M059J (cell line): Measurements from ENCODE around the gene BLM. TPM values are rescaled to one million over a fixed set of nuclear protein-coding genes. Genes with fewer than 3 reads are reported as not detected.
A peak's percentile ranks its signal among the peaks of the same experiment; 100 is the strongest.

Experiments used
- DNase-seq: peaks from one replicate; pipeline ENCODE4 v3.0.0-alpha.2; 2012; ENCODE audit warnings: low read depth
- total RNA-seq: library from RNA; depleted of rRNA; stranded (reverse); fragments of >200 nt; shearing (Covaris generic); gene quantifications from 2 replicates; pipeline ENCODE4 v1.2.3, GENCODE V29; 2014

BLM gene
- total RNA-seq, 1 experiment from 2014 or later: 9.0 TPM

GRCh38 chr15:90789462-90789861 is 72.3 kb downstream of the BLM start:
- no peak for DNase-seq

- no peak for DNase-seq
Measured at GRCh38 chr15:90790057-90790456, 72.9 kb downstream of the BLM start.

GRCh38 chr15:90790561-90790960 is 73.4 kb downstream of the BLM start:
- DNase-seq: no peak

- DNase-seq: no peak
Measured at GRCh38 chr15:90794538-90794937, 77.4 kb downstream of the BLM start.

GRCh38 chr15:90799639-90800170 is 82.6 kb downstream of the BLM start:
- no peak for DNase-seq

GRCh38 chr15:90801803-90802202 is 84.7 kb downstream of the BLM start:
- DNase-seq: no peak

GRCh38 chr15:90807074-90807785 is 90.1 kb downstream of the BLM start:
- DNase-seq: no peak

GRCh38 chr15:90807786-90808086 is 90.6 kb downstream of the BLM start:
- peak; percentile 26 for DNase-seq

- no peak for DNase-seq
Measured at GRCh38 chr15:90808517-90809235, 91.5 kb downstream of the BLM start.

- DNase-seq: no peak
Measured at GRCh38 chr15:90809536-90809935, 92.4 kb downstream of the BLM start.

GRCh38 chr15:90810354-90810753 is 93.2 kb downstream of the BLM start:
- no peak for DNase-seq

- DNase-seq: no peak
Measured at GRCh38 chr15:90812171-90812957, 95.2 kb downstream of the BLM start.

- DNase-seq: no peak
Measured at GRCh38 chr15:90812958-90813265, 95.8 kb downstream of the BLM start.

- no peak for DNase-seq
Measured at GRCh38 chr15:90813796-90814190, 96.6 kb downstream of the BLM start.

- no peak for DNase-seq
Measured at GRCh38 chr15:90814191-90814821, 97.2 kb downstream of the BLM start.

- DNase-seq: no peak
Measured at GRCh38 chr15:90816401-90817116, 99.4 kb downstream of the BLM start.

GRCh38 chr15:90817117-90818057 is 100.2 kb downstream of the BLM start:
- no peak for DNase-seq

- no peak for DNase-seq
Measured at GRCh38 chr15:90818251-90819210, 101.4 kb downstream of the BLM start.

- no peak for DNase-seq
Measured at GRCh38 chr15:90819390-90819789, 102.2 kb downstream of the BLM start.
